VCaP (cell line): Measurements from ENCODE around the gene RPLP1.
A peak's percentile ranks its signal among the peaks of the same experiment; 100 is the strongest.

ENCODE experiments used
- H3K27ac ChIP-seq: fragments of 450-650 bp; 2 replicates; pipeline ENCODE4 v1.5.1; 2017
- CTCF ChIP-seq: fragments of 450-650 bp; conservative IDR thresholded peaks from 2 replicates; pipeline ENCODE4 v1.5.1; 2017; ENCODE audit warnings: mild to moderate bottlenecking, moderate library complexity

RPLP1 gene

GRCh38 chr15:69479081-69479480 lies 26.5 kb downstream of the RPLP1 start:
- no peak for TF ChIP-seq CTCF
- H3K27ac ChIP-seq = no peak overlapping the region

DNA sequence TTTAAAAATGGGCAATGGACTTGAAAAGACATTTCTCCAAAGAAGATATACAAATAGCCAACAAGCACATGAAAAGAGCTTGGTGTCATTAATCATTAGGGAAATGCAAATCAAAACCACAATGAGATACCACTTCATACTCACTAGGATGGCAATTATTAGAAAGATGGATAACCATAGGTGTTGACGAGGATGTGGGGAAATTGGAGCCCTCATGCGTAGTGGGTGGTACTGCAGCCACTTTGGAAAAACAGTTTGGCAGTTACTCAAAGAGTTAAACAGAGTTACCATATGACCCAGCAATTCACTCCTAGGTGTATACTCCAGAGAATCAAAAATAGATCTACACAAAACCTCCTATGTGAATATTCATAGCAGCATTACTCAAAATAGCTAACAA lies 27.4 kb downstream of the RPLP1 start:
- H3K27ac ChIP-seq = no peak overlapping the region
- TF ChIP-seq CTCF = no peak

- peak overlapping the region; percentile 77 for H3K27ac ChIP-seq
- TF ChIP-seq CTCF = no peak
These were observed 28.3 kb downstream of the RPLP1 start for GRCh38 chr15:69480932-69481331.

DNA sequence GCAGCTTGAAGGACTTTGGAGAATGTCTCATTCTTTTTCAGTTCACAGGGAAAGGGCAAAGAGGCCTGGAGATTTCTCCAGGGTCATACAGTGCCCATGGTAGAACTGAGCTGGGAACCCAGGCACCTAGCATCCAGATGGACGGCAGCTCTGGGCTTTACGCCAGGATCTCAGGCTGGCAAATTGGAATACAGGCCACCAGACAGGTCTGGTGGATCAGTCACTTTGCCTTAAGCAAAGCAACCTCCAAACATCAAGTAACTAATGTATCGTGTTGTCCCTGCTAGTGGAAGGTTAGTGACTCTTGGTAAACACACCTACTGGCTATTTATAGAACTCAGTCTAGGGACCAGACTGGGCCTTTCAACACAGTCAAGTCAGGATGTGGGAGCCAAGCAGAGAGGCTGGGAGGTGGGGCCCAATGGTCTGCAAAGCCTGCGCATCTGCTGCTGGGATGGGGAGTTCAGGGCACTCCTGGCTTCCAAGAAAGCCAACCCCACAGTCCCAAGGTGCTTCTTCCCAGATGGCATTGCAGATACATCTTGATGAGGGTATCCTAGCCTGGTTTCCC lies 30.2 kb downstream of the RPLP1 start:
- TF ChIP-seq CTCF = no peak
- peak overlapping the region; percentile 77 for H3K27ac ChIP-seq

GRCh38 chr15:69484837-69485236 lies 32.2 kb downstream of the RPLP1 start:
- H3K27ac ChIP-seq = peak overlapping the region; percentile 77
- TF ChIP-seq CTCF = no peak; the same call in 1 of the 2 replicates

- no peak overlapping the region for H3K27ac ChIP-seq
- no peak for TF ChIP-seq CTCF
These were observed 34.0 kb downstream of the RPLP1 start for GRCh38 chr15:69486481-69487110.

DNA sequence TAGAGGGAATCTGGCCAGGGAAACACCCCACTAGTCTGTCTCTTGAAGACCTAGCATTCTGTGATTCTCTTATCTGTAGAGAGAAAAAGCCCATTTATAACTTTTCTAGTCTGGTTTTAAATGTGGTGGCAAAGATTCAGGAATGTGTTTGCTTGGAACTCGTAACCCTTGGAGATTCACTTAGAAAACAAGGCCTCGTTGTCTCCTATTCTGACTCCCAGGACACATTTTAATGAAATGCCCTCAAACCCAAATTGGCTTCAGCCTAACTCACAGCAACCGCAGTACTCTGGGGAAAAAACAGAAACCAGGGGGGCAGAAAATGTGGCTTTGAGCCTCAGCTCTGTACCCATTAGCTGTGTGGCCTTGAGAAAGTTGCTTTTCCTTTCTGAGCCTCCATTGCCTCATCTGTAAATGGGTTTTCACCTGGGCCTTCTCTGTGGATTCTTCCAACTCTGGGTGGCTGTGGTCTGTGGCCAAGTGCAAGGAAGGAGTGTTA lies 36.5 kb downstream of the RPLP1 start:
- H3K27ac ChIP-seq = peak overlapping the region; percentile 53

More for the DNA sequence above, 36.5 kb downstream of the RPLP1 start:
- TF ChIP-seq CTCF = no peak
